ENCODE data around the gene C1orf210. TPM values are rescaled to one million over a fixed set of nuclear protein-coding genes. Genes with fewer than 3 reads are reported as not detected.

The C1orf210 gene
- total RNA-seq, 3 donors from 2014 or later (not counting 1 experiment from before 2014, with no cell fraction given) = not detected

- Mint-ChIP-seq H3K9me3 (no peaks in the 10 kb centered on the region), H3K27me3 (ENCODE audit: low read depth in 2 of 2) (no peaks in the 10 kb centered on the region), H3K4me3 (no peak overlapping the region), H3K27ac (no peak overlapping the region), H3K4me1 (no peaks in the 10 kb centered on the region), H3K36me3 (no peaks in the 10 kb centered on the region)
- H3K36me3 ChIP-seq (ENCODE audit: control insufficient read depth, insufficient read depth, low read length) = no peaks in the 10 kb centered on the region
- no peaks in the 10 kb centered on the region for H3K4me1 ChIP-seq (ENCODE audit: control insufficient read depth, insufficient read depth, low read length)
- H3K9me3 ChIP-seq (ENCODE audit: control insufficient read depth, insufficient read depth, low read length) = no peaks in the 10 kb centered on the region
- H3K4me3 ChIP-seq (ENCODE audit: low read length) = no peak overlapping the region
- ATAC-seq = no peak
- H3K27me3 ChIP-seq (ENCODE audit: control insufficient read depth, insufficient read depth, low read length) = no peaks in the 10 kb centered on the region
- DNase-seq = no peak
- intact Hi-C loops (cut with micrococcal nuclease) = no loop called here
- WGBS (ENCODE audit: insufficient coverage) = 72% methylated on average over 5 of the region's 5 CpGs
- TF ChIP-seq, protein P1, sequence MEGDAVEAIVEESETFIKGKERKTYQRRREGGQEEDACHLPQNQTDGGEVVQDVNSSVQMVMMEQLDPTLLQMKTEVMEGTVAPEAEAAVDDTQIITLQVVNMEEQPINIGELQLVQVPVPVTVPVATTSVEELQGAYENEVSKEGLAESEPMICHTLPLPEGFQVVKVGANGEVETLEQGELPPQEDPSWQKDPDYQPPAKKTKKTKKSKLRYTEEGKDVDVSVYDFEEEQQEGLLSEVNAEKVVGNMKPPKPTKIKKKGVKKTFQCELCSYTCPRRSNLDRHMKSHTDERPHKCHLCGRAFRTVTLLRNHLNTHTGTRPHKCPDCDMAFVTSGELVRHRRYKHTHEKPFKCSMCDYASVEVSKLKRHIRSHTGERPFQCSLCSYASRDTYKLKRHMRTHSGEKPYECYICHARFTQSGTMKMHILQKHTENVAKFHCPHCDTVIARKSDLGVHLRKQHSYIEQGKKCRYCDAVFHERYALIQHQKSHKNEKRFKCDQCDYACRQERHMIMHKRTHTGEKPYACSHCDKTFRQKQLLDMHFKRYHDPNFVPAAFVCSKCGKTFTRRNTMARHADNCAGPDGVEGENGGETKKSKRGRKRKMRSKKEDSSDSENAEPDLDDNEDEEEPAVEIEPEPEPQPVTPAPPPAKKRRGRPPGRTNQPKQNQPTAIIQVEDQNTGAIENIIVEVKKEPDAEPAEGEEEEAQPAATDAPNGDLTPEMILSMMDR (IDR thresholded peaks at IDR 0.05) = no peak
- no peak overlapping the region for H3K27ac ChIP-seq (ENCODE audit: low read length)
These were observed 7.3 kb upstream of the C1orf210 start for GRCh38 chr1:43292679-43293078.

- Histone ChIP-seq H3K4me1 (ENCODE audit: control insufficient read depth, insufficient read depth, low read length) (no peaks in the 10 kb centered on the region), H3K27me3 (ENCODE audit: control insufficient read depth, insufficient read depth, low read length) (no peaks in the 10 kb centered on the region), H3K27ac (ENCODE audit: low read length) (no peak overlapping the region), H3K9me3 (ENCODE audit: control insufficient read depth, insufficient read depth, low read length) (no peaks in the 10 kb centered on the region), H3K4me3 (ENCODE audit: low read length) (no peak overlapping the region), H3K36me3 (ENCODE audit: control insufficient read depth, insufficient read depth, low read length) (no peaks in the 10 kb centered on the region)
- no peaks in the 10 kb centered on the region for H3K36me3 Mint-ChIP-seq
- peaks cover 0 to 2% of the 10 kb centered on the region in 2 donors for H3K27me3 Mint-ChIP-seq (ENCODE audit: low read depth in 2 of 2)
- TF ChIP-seq, protein P1 (IDR thresholded peaks at IDR 0.05) = no peak
- no peak overlapping the region for H3K4me3 Mint-ChIP-seq
- H3K27ac Mint-ChIP-seq = no peak overlapping the region
- 90% methylated on average over 7 of the region's 7 CpGs for WGBS (ENCODE audit: insufficient coverage)
- ATAC-seq (no peak), DNase-seq (no peak)
- intact Hi-C loops (cut with micrococcal nuclease) = no loop called here
- no peaks in the 10 kb centered on the region for H3K9me3 Mint-ChIP-seq
- no peaks in the 10 kb centered on the region for H3K4me1 Mint-ChIP-seq
These were observed 6.8 kb upstream of the C1orf210 start for GRCh38 chr1:43292216-43292615.

GRCh38 chr1:43288785-43289706 lies 3.7 kb upstream of the C1orf210 start:
- H3K4me1 Mint-ChIP-seq = peaks cover 0 to 5% of the 10 kb centered on the region in 2 donors

More at GRCh38 chr1:43288785-43289706, 3.7 kb upstream of the C1orf210 start:
- Mint-ChIP-seq H3K27me3 (ENCODE audit: low read depth in 2 of 2) (peaks cover 0 to 3% of the 10 kb centered on the region in 2 donors), H3K36me3 (no peaks in the 10 kb centered on the region), H3K9me3 (no peaks in the 10 kb centered on the region), H3K27ac (no peak overlapping the region), H3K4me3 (no peak overlapping the region)
- 90% methylated on average over 12 of the region's 12 CpGs for WGBS (ENCODE audit: insufficient coverage)
- no peaks in the 10 kb centered on the region for H3K4me1 ChIP-seq (ENCODE audit: control insufficient read depth, insufficient read depth, low read length)
- no peaks in the 10 kb centered on the region for H3K27me3 ChIP-seq (ENCODE audit: control insufficient read depth, insufficient read depth, low read length)
- ATAC-seq = no peak
- no peak overlapping the region for H3K27ac ChIP-seq (ENCODE audit: low read length)
- no peaks in the 10 kb centered on the region for H3K36me3 ChIP-seq (ENCODE audit: control insufficient read depth, insufficient read depth, low read length)
- intact Hi-C loops (cut with micrococcal nuclease) = no loop called here
- DNase-seq = no peak
- H3K9me3 ChIP-seq (ENCODE audit: control insufficient read depth, insufficient read depth, low read length) = no peaks in the 10 kb centered on the region
- H3K4me3 ChIP-seq (ENCODE audit: low read length) = no peak overlapping the region
- TF ChIP-seq, protein P1 (IDR thresholded peaks at IDR 0.05) = no peak

Data from natural killer cell (primary cell).